Epithelial cell of esophagus (primary cell): ENCODE results near the gene SH3TC2.

ENCODE experiments used
- DNase-seq: peaks from one replicate; pipeline ENCODE4 v3.0.0; 2010; ENCODE audit warnings: low read depth
- H3K4me3 ChIP-seq: 2 replicates; pipeline ENCODE4 v1.5.1; 2011; ENCODE audit warnings: mild to moderate bottlenecking, low read length, control low read depth
- CTCF ChIP-seq: IDR thresholded peaks from 2 replicates; pipeline ENCODE4 v1.5.1; 2011; ENCODE audit warnings: low read depth, mild to moderate bottlenecking, low read length, control low read depth, inconsistent platforms; ENCODE audit not compliant: insufficient read depth; ENCODE audit errors: missing control alignments

Gene SH3TC2

GRCh38 chr5:148963664-148964063, 99.2 kb downstream of the SH3TC2 start:
- no peak for DNase-seq
- TF ChIP-seq CTCF: no peak
- H3K4me3 ChIP-seq: no peak overlapping the region

DNA sequence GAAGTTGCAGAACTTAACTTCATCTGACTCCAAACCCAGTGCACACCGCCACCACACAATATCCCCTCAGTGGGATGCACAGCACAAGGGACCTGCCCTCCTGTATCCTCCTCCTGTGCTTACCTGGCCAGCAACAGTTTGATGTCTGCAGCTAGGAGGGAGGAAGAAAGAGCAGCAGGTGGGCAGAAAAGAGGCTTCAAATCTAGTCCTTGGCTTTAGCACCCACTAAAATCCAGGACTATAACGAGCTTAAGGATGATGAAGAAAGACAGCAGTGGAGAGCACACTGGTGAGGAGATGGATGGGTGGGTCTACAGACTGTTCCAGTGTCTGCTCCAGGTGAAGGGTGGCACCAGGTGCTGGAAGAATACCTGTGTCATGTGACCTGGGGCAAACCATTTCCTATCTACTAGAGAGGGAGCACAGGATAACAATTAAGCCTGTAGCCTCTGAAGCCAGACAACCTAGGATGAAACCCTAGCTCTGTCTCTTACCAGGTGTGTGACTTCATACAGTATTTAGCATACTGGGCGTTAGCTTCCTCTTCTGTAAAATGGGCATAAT, 100.0 kb downstream of the SH3TC2 start:
- no peak for DNase-seq
- no peak overlapping the region for H3K4me3 ChIP-seq
- no peak for TF ChIP-seq CTCF

DNA sequence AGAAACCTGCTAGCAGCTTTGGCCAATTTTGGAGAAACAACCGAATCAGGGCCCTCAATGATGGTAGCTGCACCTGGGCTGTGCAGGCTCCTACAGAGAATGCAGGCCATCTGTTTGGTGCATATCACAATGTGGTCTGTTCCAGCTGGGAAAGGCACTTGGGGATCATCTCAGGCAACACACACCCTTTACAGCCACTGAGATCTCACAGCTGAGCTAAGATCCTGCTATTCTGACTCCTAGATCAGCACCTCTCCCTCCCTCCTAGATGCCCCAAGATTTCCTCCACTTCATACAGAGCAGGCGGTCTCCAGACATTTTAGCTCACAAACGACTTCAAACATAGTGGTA, 100.7 kb downstream of the SH3TC2 start:
- TF ChIP-seq CTCF: no peak
- H3K4me3 ChIP-seq: peak overlapping the region; percentile 3
- no peak for DNase-seq

DNA sequence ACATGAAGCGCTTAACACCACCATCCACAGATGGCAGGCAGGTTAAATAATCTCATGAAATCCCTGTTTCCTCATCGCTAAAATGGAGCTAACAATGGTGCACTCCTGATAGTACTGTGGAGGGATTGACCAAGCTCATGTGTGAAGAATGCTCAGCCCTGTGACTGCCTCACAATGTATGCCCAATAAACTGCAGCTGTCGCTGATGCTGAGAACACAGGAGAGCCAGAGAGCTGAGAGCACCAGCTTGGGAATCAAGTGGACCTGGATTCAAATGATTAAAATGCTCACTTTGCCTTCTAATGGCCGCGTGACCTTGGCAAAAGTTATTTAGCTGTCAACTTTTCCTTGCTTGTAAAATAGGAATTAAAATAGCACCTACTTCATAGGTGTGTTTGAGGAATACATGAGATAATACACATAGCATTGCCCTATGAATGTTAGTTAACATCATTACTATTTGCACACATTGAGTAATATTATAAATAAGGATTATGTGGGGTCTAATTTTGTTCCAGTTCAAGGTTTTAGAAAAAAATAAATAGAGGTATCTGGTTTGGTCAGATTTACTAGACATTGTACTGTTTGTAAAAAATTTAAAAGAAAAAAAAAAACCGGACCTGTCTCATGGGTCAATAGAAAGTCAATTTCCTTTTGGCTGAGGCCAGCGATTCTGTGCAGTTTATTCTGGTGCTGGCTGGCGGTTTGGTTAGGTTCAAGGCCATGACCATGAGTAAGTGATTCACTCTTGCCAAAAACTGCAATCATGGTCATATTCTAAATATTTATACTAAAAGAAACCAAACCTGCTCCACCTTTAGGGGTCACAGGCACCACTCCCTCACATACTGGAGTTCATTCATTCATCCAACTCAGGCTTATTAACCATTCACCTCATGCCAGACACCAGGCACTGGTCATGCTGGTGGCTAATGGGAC, 101.3 kb downstream of the SH3TC2 start:
- no peak for DNase-seq
- no peak overlapping the region for H3K4me3 ChIP-seq
- TF ChIP-seq CTCF: no peak

DNA sequence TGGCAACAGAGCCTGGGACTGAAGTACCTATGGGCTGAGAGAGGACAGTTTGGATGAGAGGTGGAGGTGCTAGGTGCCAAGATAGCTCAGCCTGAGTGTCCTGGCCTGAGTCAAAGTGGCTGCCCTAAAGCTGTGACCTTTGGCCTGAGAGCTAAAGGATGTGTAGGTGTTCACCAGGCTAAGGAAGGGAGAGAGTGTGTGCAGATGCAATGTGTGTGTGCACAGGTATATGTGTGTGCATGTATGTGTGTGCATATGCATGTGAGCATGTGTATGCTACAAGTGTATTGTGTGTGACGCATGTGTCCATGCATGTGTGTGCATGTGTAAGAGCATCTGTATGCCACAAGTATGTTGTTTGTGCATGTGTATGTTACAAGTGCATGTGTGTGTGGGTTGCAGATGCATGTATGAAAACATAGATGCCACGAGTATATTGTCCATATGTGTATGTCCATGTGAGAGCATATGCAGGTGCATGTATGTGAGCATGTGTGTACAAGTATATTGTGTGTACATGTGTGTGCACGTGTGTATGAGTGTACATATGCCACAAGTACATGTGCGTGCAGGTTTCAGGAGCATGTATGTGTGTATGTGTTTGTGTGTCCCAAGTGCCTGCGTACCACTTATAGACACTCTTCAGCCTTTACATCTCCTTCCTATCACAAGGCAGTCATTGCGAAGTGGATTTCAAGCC, 102.6 kb downstream of the SH3TC2 start:
- DNase-seq: no peak
- TF ChIP-seq CTCF: no peak
- H3K4me3 ChIP-seq: no peak overlapping the region

DNA sequence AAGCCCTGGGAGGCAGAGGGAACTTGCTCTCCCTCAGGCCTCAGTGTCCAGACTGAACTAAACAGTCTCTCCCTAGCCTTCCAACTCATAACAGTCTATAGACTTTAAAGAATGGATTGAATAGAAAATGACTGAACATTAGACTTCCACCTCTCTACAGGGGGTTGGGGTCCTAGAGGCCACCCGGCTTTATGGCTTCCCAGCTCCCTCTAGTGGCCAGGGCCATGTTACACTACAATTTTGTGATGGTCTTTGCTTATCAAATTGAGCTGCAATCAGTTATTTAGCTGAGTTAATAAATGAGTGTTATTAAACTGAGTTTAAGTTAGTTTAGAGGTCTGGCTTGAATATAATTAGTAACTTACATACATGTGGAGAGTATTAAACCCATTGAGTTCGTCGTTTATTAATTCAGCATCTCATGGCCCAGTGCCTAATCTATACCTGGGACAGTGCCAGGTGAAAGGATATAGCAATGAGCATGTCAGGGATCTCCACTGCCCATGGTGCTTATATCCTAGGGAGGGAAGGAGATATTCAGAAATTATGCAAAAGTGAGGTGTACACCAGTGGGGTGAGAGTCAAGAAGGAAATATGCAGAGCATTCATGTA, 105.2 kb downstream of the SH3TC2 start:
- no peak overlapping the region for H3K4me3 ChIP-seq
- peak; percentile 61 for DNase-seq
- peak; percentile 91 for TF ChIP-seq CTCF
